Liver (tissue), 9 donors: ENCODE data around the gene EIPR1. TPM values are rescaled to one million over a fixed set of nuclear protein-coding genes. Genes with fewer than 3 reads are reported as not detected.

ENCODE experiments used
- DNase-seq: peaks from one replicate; pipeline ENCODE4 v3.0.0-alpha.2; 2017; ENCODE audit warnings: low spot score
- H3K27ac ChIP-seq, 2 donors: one replicate each; pipeline ENCODE4 v1.7.0; 2013; ENCODE audit warnings: inconsistent platforms in 2 of 2, low read length in 2 of 2, control low read depth in 1 of 2, low read depth in 1 of 2, mild to moderate bottlenecking in 1 of 2
- H3K27me3 ChIP-seq, 4 donors: one replicate each; pipeline versions ENCODE4 v1.6.1 to v1.7.0; 2013; ENCODE audit warnings: low read length in 3 of 4, inconsistent platforms in 1 of 4, mild to moderate bottlenecking in 1 of 4, moderate library complexity in 1 of 4; ENCODE audit not compliant: control insufficient read depth in 4 of 4, insufficient read depth in 4 of 4
- H3K36me3 ChIP-seq, 4 donors: one replicate each; pipeline versions ENCODE4 v1.6.1 to v1.7.0; 2013; ENCODE audit warnings: low read length in 3 of 4, mild to moderate bottlenecking in 3 of 4, low read depth in 1 of 4, moderate library complexity in 1 of 4; ENCODE audit not compliant: control insufficient read depth in 4 of 4, insufficient read depth in 3 of 4
- H3K4me1 ChIP-seq, 4 donors: one replicate each; pipeline versions ENCODE4 v1.6.1 to v1.7.0; 2013; ENCODE audit warnings: low read length in 3 of 4, mild to moderate bottlenecking in 3 of 4, moderate library complexity in 1 of 4; ENCODE audit not compliant: control insufficient read depth in 4 of 4, insufficient read depth in 4 of 4
- H3K4me3 ChIP-seq, 3 donors: one replicate each; pipeline versions ENCODE4 v1.6.1 to v1.7.0; 2013; ENCODE audit warnings: low read length in 3 of 3, control low read depth in 1 of 3, low read depth in 1 of 3, mild to moderate bottlenecking in 1 of 3
- H3K9ac ChIP-seq, 2 donors: one replicate each; pipeline ENCODE4 v1.7.0; 2013; ENCODE audit warnings: low read length in 2 of 2, mild to moderate bottlenecking in 2 of 2, moderate library complexity in 2 of 2, control low read depth in 1 of 2, low read depth in 1 of 2
- H3K9me3 ChIP-seq, 4 donors: one replicate each; pipeline versions ENCODE4 v1.6.1 to v1.7.0; 2013; ENCODE audit warnings: low read length in 3 of 4; ENCODE audit not compliant: control insufficient read depth in 4 of 4
- EGR1 ChIP-seq, 2 donors: IDR thresholded peaks; 2 replicates each; pipeline ENCODE4 v1.6.1; 2016 to 2018; ENCODE audit warnings: antibody characterized with exemption in 2 of 2, low read depth in 2 of 2
- FOXA1 ChIP-seq: IDR thresholded peaks from 2 replicates; pipeline ENCODE4 v1.6.1; 2016; ENCODE audit warnings: antibody characterized with exemption
- FOXA2 ChIP-seq: IDR thresholded peaks from 2 replicates; pipeline ENCODE4 v1.6.1; 2016; ENCODE audit warnings: antibody characterized with exemption
- GABPA ChIP-seq, 2 donors: IDR thresholded peaks in 1 of 2; conservative IDR thresholded peaks in 1 of 2; 2 replicates each; pipeline ENCODE4 v1.6.1; 2016; ENCODE audit warnings: antibody characterized with exemption in 2 of 2, mild to moderate bottlenecking in 1 of 2, moderate library complexity in 1 of 2
- HNF4A ChIP-seq, 2 donors: conservative IDR thresholded peaks; 2 replicates each; pipeline ENCODE4 v1.6.1; 2016; ENCODE audit warnings: antibody characterized with exemption in 2 of 2, mild to moderate bottlenecking in 2 of 2
- HNF4G ChIP-seq: IDR thresholded peaks from 2 replicates; pipeline ENCODE4 v1.6.1; 2016; ENCODE audit warnings: antibody characterized with exemption
- JUND ChIP-seq, 2 donors: IDR thresholded peaks; 2 replicates each; pipeline ENCODE4 v1.6.1; 2016; ENCODE audit warnings: antibody characterized with exemption in 2 of 2
- NR2F2 ChIP-seq: IDR thresholded peaks from 2 replicates; pipeline ENCODE4 v1.6.1; 2016; ENCODE audit warnings: antibody characterized with exemption
- RAD21 ChIP-seq, 2 donors: IDR thresholded peaks; 2 replicates each; pipeline ENCODE4 v1.6.1; 2016; ENCODE audit warnings: antibody characterized with exemption in 2 of 2, mild to moderate bottlenecking in 2 of 2
- RXRA ChIP-seq, 2 donors: IDR thresholded peaks; 2 replicates each; pipeline ENCODE4 v1.6.1; 2017 to 2018; ENCODE audit warnings: antibody characterized with exemption in 2 of 2, mild to moderate bottlenecking in 1 of 2
- SP1 ChIP-seq: IDR thresholded peaks from 2 replicates; pipeline ENCODE4 v1.6.1; 2018; ENCODE audit warnings: antibody characterized with exemption, mild to moderate bottlenecking
- TAF1 ChIP-seq: conservative IDR thresholded peaks from 2 replicates; pipeline ENCODE4 v1.6.1; 2016; ENCODE audit warnings: antibody characterized with exemption, mild to moderate bottlenecking
- YY1 ChIP-seq: IDR thresholded peaks from 2 replicates; pipeline ENCODE4 v1.6.1; 2016; ENCODE audit warnings: antibody characterized with exemption, mild to moderate bottlenecking
- WGBS: extraction: QIAGEN DNeasy Blood & Tissue Kit; methylation state at CpG from one replicate; pipeline ENCODE4 v1.1.7; 2013; 5-methylcytosine and 5-hydroxymethylcytosine counted together
- polyA plus RNA-seq, 2 donors: library from polyadenylated mRNA; stranded (reverse) in 1 of 2; unstranded in 1 of 2; fragments of 200-250 nt in 1 of 2; fragments of >200 nt in 1 of 2; fragmentation: Nextera tagmentation in 1 of 2; extraction: Ambion mirVana in 1 of 2; gene quantifications; one replicate each; pipeline versions ENCODE4 v1.2.1 to v1.2.3, GENCODE V29; 2013 to 2015
- total RNA-seq, 2 donors: library from RNA; depleted of rRNA; stranded (reverse); fragments of >200 nt; gene quantifications; one replicate each; pipeline ENCODE4 v1.2.3, GENCODE V29; 2014
- TF ChIP-seq, protein P1 (sequence below): fragments of 150-350 bp; IDR thresholded peaks from 2 replicates; pipeline ENCODE4 v1.5.1; 2017; ENCODE audit warnings: improper control_type of control experiment, low read depth, low read length; ENCODE audit not compliant: missing input control
- TF ChIP-seq, protein P2 (sequence below): IDR thresholded peaks from 2 replicates; pipeline ENCODE4 v1.6.1; 2016; ENCODE audit warnings: antibody characterized with exemption
- TF ChIP-seq, protein P3 (sequence below): IDR thresholded peaks from 2 replicates; pipeline ENCODE4 v1.6.1; 2016; ENCODE audit warnings: antibody characterized with exemption
- TF ChIP-seq, protein P4 (sequence below): IDR thresholded peaks from 2 replicates; pipeline ENCODE4 v1.6.1; 2016; ENCODE audit warnings: antibody characterized with exemption
- TF ChIP-seq, protein P5 (sequence below): IDR thresholded peaks from 2 replicates; pipeline ENCODE4 v1.6.1; 2016; ENCODE audit warnings: antibody characterized with exemption, mild to moderate bottlenecking
- donor health status: healthy.
- donor health status: healthy.
- donor health status: healthy.
- donor health status: healthy.
- donor health status: healthy.

The EIPR1 gene
- total and polyA plus RNA-seq, 4 donors, result 7.6 to 12.1 (median 11.4) TPM

DNA sequence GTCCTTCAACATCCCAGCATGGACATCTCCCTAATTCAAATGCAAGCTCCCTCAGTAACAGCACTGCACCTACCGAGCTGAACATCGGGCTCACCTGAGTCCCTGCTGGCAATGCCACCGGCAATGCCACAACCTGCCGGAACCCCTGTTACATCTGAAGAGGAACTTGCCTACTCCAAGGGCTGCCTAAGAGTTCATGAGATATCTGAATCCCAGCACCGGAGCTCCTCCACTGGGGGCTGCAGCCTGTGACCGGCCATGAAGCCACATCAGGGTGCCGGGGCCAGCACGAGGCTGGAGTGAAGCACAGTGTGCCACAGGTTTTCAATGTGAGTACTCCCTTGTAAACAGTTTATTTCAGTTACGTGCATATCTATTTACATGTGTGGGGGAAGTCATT lies 152.9 kb downstream of the EIPR1 start:
- Histone ChIP-seq H3K9me3 (no peaks in the 10 kb centered on the region), H3K36me3 (no peaks in the 10 kb centered on the region), H3K27me3 (no peaks in the 10 kb centered on the region), H3K4me3 (no peak overlapping the region), H3K9ac (no peak overlapping the region), H3K4me1 (no peaks in the 10 kb centered on the region), H3K27ac (no peak overlapping the region)
- WGBS, result 87% methylated on average over 9 of the region's 9 CpGs
- no peak for DNase-seq
- TF ChIP-seq JUND (IDR thresholded peaks at IDR 0.05) (no peak), FOXA2 (no peak), SP1 (no peak), EGR1 (IDR thresholded peaks at IDR 0.05; ENCODE audit: low read depth in 2 of 2) (no peak), HNF4G (no peak), FOXA1 (no peak), TAF1 (no peak), NR2F2 (no peak), GABPA (IDR thresholded peaks at IDR 0.05 in 1 of 2, conservative IDR thresholded peaks at IDR 0.05 in 1 of 2) (no peak), RAD21 (IDR thresholded peaks at IDR 0.05) (no peak), RXRA (IDR thresholded peaks at IDR 0.05) (no peak), HNF4A (conservative IDR thresholded peaks at IDR 0.05) (no peak), YY1 (no peak)
- TF ChIP-seq, protein P1, sequence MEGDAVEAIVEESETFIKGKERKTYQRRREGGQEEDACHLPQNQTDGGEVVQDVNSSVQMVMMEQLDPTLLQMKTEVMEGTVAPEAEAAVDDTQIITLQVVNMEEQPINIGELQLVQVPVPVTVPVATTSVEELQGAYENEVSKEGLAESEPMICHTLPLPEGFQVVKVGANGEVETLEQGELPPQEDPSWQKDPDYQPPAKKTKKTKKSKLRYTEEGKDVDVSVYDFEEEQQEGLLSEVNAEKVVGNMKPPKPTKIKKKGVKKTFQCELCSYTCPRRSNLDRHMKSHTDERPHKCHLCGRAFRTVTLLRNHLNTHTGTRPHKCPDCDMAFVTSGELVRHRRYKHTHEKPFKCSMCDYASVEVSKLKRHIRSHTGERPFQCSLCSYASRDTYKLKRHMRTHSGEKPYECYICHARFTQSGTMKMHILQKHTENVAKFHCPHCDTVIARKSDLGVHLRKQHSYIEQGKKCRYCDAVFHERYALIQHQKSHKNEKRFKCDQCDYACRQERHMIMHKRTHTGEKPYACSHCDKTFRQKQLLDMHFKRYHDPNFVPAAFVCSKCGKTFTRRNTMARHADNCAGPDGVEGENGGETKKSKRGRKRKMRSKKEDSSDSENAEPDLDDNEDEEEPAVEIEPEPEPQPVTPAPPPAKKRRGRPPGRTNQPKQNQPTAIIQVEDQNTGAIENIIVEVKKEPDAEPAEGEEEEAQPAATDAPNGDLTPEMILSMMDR, result no peak
- TF ChIP-seq, protein P2, sequence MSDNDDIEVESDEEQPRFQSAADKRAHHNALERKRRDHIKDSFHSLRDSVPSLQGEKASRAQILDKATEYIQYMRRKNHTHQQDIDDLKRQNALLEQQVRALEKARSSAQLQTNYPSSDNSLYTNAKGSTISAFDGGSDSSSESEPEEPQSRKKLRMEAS, result no peak
- TF ChIP-seq, protein P3, sequence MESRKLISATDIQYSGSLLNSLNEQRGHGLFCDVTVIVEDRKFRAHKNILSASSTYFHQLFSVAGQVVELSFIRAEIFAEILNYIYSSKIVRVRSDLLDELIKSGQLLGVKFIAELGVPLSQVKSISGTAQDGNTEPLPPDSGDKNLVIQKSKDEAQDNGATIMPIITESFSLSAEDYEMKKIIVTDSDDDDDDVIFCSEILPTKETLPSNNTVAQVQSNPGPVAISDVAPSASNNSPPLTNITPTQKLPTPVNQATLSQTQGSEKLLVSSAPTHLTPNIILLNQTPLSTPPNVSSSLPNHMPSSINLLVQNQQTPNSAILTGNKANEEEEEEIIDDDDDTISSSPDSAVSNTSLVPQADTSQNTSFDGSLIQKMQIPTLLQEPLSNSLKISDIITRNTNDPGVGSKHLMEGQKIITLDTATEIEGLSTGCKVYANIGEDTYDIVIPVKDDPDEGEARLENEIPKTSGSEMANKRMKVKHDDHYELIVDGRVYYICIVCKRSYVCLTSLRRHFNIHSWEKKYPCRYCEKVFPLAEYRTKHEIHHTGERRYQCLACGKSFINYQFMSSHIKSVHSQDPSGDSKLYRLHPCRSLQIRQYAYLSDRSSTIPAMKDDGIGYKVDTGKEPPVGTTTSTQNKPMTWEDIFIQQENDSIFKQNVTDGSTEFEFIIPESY, result no peak
- TF ChIP-seq, protein P4, sequence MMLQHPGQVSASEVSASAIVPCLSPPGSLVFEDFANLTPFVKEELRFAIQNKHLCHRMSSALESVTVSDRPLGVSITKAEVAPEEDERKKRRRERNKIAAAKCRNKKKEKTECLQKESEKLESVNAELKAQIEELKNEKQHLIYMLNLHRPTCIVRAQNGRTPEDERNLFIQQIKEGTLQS, result no peak
- TF ChIP-seq, protein P5, sequence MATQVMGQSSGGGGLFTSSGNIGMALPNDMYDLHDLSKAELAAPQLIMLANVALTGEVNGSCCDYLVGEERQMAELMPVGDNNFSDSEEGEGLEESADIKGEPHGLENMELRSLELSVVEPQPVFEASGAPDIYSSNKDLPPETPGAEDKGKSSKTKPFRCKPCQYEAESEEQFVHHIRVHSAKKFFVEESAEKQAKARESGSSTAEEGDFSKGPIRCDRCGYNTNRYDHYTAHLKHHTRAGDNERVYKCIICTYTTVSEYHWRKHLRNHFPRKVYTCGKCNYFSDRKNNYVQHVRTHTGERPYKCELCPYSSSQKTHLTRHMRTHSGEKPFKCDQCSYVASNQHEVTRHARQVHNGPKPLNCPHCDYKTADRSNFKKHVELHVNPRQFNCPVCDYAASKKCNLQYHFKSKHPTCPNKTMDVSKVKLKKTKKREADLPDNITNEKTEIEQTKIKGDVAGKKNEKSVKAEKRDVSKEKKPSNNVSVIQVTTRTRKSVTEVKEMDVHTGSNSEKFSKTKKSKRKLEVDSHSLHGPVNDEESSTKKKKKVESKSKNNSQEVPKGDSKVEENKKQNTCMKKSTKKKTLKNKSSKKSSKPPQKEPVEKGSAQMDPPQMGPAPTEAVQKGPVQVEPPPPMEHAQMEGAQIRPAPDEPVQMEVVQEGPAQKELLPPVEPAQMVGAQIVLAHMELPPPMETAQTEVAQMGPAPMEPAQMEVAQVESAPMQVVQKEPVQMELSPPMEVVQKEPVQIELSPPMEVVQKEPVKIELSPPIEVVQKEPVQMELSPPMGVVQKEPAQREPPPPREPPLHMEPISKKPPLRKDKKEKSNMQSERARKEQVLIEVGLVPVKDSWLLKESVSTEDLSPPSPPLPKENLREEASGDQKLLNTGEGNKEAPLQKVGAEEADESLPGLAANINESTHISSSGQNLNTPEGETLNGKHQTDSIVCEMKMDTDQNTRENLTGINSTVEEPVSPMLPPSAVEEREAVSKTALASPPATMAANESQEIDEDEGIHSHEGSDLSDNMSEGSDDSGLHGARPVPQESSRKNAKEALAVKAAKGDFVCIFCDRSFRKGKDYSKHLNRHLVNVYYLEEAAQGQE, result no peak
